Measurements from ENCODE around the gene PSMB9. TPM values are rescaled to one million over a fixed set of nuclear protein-coding genes. Genes with fewer than 3 reads are reported as not detected.
"Not testable (repeated sequence)": the region's sequence is repeated elsewhere in the genome, so short reads cannot be mapped to it uniquely, and the experiment has no call there.

PSMB9 gene
- total RNA-seq, 1 experiment from 2014 or later = 66.0 TPM

DNA sequence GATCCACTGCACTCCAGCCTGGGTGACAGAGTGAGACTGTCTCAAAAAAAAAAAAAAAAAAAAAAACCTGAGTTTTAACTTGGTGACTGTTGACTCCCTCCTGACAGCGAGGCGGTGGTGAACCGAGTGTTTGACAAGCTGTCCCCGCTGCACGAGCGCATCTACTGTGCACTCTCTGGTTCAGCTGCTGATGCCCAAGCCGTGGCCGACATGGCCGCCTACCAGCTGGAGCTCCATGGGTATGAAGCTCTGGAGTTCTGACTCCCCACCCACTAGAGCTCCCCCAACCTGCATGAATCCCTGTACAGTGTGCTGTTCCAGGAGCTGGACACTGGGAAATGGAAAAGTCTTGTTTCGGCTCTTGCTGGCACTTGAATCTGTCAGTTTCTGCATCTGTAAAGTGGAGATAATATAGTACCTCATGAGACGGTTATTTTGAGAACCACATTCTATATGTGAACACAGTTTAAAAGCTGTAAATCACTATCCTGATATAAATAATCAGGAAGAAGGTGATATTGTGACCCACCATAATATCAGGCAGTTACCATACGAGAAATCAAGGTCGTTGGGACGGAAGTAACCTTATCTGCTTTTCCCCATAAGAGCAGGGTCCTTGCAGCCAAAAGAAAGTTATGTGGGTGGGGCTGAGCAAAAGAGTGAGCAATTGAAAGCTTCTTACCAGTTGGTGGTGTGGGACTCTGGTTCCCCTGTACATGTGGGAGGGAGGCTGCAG lies 3.3 kb downstream of the PSMB9 start:
- Histone ChIP-seq H3K27me3 (replicated peaks) (no peaks in the 10 kb centered on the region), H3K27ac (no peak overlapping the region), H3K4me3 (no peak overlapping the region), H3K4me1 (replicated peaks) (peaks cover 9% of the 10 kb centered on the region), H3K9me3 (replicated peaks) (no peaks in the 10 kb centered on the region), H3K36me3 (peaks cover 27% of the 10 kb centered on the region)
- no peak for DNase-seq (ENCODE audit: low read depth in 1 of 2, low spot score in 2 of 2)

DNA sequence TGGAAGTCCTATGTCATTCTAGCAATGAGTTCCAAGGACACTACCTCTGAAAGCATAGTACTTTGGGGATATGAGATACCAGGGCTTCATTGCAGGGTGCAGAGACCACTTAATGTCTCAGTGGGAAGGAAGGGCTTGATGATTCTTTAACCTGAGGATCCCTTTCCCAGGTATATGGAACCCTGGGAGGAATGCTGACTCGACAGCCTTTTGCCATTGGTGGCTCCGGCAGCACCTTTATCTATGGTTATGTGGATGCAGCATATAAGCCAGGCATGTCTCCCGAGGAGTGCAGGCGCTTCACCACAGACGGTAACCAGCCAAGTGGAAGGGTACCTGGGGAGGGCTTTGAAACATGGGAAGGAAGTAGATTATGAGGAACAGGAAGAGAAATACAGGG lies 4.2 kb downstream of the PSMB9 start:
- no peak overlapping the region for H3K27ac ChIP-seq
- H3K36me3 ChIP-seq = peaks cover 27% of the 10 kb centered on the region
- H3K27me3 ChIP-seq (replicated peaks) = no peaks in the 10 kb centered on the region
- DNase-seq (ENCODE audit: low read depth in 1 of 2, low spot score in 2 of 2) = no peak
- H3K4me1 ChIP-seq (replicated peaks) = peaks cover 8% of the 10 kb centered on the region
- no peak overlapping the region for H3K4me3 ChIP-seq
- H3K9me3 ChIP-seq (replicated peaks) = no peaks in the 10 kb centered on the region

DNA sequence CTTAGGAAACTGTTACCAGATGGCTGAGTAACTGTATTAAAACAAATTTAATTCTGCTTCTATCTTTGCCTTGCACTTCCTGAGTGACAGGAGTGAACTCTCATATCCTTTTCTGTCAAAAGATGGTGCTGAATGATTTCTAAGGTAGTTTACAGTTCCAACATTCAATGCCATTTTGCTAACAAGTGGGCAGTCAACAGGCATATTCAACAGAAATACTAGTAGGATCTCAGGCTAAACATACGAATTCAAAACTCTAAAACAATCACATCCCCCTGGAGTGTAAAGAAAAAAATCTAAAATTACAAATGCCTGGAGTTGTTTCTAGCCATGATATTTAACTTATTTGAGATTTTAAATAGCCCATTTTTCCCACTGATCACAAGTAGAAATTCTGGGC lies 6.7 kb downstream of the PSMB9 start:
- Histone ChIP-seq H3K27ac (no peak overlapping the region), H3K9me3 (replicated peaks) (no peaks in the 10 kb centered on the region), H3K4me1 (replicated peaks) (no peaks in the 10 kb centered on the region), H3K27me3 (replicated peaks) (no peaks in the 10 kb centered on the region), H3K4me3 (no peak overlapping the region), H3K36me3 (peaks cover 27% of the 10 kb centered on the region)
- no peak for DNase-seq (ENCODE audit: low read depth in 1 of 2, low spot score in 2 of 2)

DNA sequence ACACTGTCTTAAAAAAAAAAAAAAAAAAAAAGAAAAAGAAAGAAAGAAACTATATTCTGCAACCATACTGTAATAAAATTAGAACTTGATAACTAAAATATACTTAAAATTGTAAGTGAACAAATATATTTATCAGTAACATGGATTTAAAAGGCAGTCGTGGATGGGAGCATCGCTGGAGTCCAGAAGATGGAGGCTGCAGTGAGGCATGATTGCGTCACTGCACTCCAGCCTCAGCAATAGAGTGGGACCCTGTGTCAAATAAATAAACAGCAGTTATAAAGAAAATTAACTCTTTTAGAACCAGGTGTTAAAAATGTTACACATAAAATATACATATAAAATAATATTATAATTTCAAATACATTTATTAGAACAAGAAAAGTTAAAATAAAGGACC lies 8.7 kb downstream of the PSMB9 start:
- Histone ChIP-seq H3K4me3 (no peak overlapping the region), H3K9me3 (replicated peaks) (no peaks in the 10 kb centered on the region), H3K27me3 (replicated peaks) (0 out of 2 replicates have a peak, but pooled peaks cover under 1% of the 10 kb centered on the region), H3K36me3 (peaks cover 21% of the 10 kb centered on the region), H3K4me1 (replicated peaks) (no peaks in the 10 kb centered on the region), H3K27ac (no peak overlapping the region)
- no peak for DNase-seq (ENCODE audit: low read depth in 1 of 2, low spot score in 2 of 2)

DNA sequence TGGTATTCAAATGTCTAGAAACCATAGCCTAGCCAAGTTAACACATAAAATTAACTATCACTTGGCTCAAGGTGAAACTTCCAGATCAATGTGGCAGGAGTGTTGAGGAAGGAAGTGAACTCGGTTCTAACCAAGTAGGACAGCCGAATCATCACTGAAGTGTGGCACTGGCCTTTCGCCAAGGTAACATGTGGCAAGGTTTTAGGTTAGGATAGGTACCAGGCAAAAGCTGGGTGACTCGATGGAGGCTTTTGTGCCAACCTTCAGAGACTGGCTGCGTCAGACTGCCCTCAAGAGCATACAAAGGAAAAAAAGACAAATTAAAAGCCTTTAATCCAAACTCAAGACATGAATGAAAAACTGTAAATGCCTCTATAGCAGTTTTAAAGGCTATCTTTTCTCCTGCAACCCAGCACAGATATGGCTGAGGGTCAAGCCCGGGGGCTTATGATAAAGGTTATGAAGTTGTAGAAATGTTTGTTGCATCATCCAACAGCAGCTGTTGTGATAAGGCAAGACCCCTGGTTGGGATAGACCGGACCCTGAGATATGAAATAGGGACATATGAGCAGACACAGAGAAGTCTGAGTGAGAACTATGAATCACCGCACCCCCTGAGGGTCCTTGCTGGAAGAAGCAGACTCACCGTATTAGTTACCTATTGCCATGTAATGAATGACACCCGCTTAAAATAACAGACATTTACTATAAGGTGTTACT lies 11.9 kb downstream of the PSMB9 start:
- H3K27ac ChIP-seq = no peak overlapping the region
- no peak overlapping the region for H3K4me3 ChIP-seq
- no peaks in the 10 kb centered on the region for H3K4me1 ChIP-seq (replicated peaks)
- H3K36me3 ChIP-seq = no peaks in the 10 kb centered on the region
- no peaks in the 10 kb centered on the region for H3K9me3 ChIP-seq (replicated peaks)
- peaks cover 4% of the 10 kb centered on the region; the same call in 1 of the 2 replicates for H3K27me3 ChIP-seq (replicated peaks)
- no peak for DNase-seq (ENCODE audit: low read depth in 1 of 2, low spot score in 2 of 2)

DNA sequence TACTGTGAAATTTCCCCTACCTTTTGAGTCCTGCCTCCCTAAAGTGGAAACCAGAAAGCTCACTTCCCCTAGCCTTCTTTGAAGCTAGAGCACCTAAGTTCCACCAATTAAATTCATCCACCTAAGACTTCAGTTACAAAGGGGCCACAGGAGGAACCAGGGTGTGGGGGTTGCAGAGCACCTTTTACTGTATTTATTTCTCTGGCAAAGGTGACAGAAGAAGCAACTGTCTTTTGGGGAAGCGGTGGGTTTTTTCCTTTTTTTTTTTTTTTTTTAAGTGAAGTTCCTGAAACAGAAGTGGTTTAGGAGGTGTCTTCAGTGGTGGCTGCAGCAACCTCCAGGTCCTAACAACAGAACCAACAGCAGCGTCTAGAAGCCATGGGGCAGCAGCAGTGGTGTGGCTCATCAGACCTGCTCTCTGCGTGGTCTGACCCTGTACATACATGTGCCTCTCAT lies 13.1 kb downstream of the PSMB9 start:
- no peaks in the 10 kb centered on the region for H3K4me1 ChIP-seq (replicated peaks)
- H3K36me3 ChIP-seq = no peaks in the 10 kb centered on the region
- H3K9me3 ChIP-seq (replicated peaks) = no peaks in the 10 kb centered on the region
- H3K27ac ChIP-seq = no peak overlapping the region
- no peak overlapping the region for H3K4me3 ChIP-seq
- DNase-seq (ENCODE audit: low read depth in 1 of 2, low spot score in 2 of 2) = no peak
- peaks cover 4% of the 10 kb centered on the region; the same call in 1 of the 2 replicates for H3K27me3 ChIP-seq (replicated peaks)

DNA sequence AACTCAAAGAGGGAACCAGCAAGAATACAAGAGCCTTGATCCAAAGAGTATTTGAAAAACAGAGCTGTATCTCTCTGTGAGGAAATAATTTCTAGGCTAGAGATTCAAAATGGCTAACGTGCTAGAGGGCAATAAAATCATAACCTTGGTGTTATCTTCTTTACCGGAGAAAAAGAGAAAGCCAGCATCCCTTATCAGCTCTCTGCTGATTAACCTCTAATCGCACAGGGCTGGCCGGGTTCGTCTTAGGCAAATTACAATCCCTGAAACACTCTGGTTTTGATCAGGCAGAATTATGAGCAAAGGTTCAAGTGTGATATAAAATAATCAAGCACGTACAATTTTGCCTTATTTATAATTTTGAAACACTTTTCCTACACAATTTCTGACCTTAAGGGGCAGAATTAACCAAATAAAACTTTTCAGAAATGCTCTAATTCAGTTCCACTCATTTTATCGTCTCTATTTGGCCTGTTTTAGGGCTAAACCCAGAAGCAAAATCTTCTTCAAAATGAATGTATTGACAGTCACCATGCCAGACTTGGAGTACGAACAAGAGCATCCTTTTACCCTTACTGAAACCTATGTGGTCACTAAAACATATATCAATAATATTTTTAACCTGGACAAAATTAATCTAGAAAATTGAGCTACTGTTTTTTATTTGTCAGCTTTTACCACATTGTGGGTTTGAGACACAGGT lies 13.7 kb downstream of the PSMB9 start:
- Histone ChIP-seq H3K4me3 (no peak overlapping the region), H3K4me1 (replicated peaks) (no peaks in the 10 kb centered on the region), H3K9me3 (replicated peaks) (no peaks in the 10 kb centered on the region), H3K36me3 (no peaks in the 10 kb centered on the region), H3K27me3 (replicated peaks) (peaks cover 4% of the 10 kb centered on the region; the same call in 1 of the 2 replicates), H3K27ac (no peak overlapping the region)
- no peak for DNase-seq (ENCODE audit: low read depth in 1 of 2, low spot score in 2 of 2)

DNA sequence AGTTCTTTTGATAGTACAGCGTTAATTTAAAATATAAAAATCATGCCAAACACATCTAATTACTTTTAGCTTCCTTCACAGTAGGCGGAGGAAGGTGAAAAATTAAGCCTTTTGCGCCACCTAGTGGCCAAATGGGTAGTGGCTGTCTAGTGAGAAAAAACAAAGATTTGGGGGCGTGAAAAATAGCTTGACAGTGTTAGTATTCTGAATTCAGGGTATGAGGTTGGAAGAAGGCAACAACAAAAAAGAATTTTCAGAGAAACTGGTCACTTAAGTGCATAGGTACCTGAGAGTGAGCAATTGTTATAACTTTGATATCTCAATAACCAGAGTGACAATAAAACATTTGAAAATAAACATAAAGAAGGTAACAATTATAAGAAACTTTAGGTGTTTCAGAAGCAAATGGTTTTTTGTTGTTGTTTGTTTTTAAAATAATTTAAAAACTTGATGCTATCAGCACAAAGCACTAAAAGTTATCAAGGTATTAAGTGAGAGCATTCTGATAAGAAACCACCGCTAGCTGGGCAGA lies 14.3 kb downstream of the PSMB9 start:
- peaks cover 4% of the 10 kb centered on the region; the same call in 1 of the 2 replicates for H3K27me3 ChIP-seq (replicated peaks)
- DNase-seq (ENCODE audit: low read depth in 1 of 2, low spot score in 2 of 2) = peak; percentile 69 to 76
- no peak overlapping the region for H3K4me3 ChIP-seq
- no peaks in the 10 kb centered on the region for H3K9me3 ChIP-seq (replicated peaks)
- H3K27ac ChIP-seq = no peak overlapping the region
- H3K36me3 ChIP-seq = no peaks in the 10 kb centered on the region
- no peaks in the 10 kb centered on the region for H3K4me1 ChIP-seq (replicated peaks)

DNA sequence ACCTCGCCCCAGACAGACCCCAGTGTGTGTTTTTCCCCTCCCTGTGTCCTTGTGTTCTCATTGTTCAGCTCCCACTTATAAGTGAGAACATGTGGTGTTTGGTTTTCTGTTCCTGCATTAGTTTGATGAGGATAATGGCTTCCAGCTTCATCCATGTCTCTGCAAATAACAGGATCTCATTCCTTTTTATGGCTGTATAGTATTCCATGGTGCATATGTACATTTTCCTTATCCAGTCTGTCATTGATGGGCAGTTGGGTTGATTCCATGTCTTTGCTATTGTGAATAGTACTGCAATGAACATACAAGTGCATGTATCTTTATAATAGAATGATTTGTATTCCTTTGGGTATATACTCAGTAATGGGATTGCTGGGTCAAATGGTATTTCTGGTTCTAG lies 20.0 kb downstream of the PSMB9 start:
- not testable (repeated sequence) for H3K27ac ChIP-seq; DNase-seq (ENCODE audit: low read depth in 1 of 2, low spot score in 2 of 2); H3K9me3 ChIP-seq (replicated peaks); H3K27me3 ChIP-seq (replicated peaks); H3K4me1 ChIP-seq (replicated peaks); H3K36me3 ChIP-seq; H3K4me3 ChIP-seq

DNA sequence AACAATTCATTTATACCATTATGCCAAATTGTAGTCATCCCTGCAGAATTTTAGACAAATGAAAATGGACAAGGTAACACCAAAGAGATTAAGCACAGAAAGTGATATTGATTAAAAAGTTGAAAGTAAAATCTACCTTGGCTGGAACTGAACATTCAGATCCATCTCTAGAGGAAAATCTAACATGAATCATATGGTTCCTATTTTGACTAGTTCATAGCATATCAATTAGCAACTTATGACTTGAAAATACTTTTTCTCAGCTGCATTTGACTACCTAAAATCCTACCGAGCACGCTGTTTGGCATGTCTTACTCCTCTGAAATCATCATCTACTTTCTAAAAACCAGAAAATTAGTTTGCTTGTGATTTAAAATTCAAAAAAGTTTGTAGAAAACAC lies 22.6 kb downstream of the PSMB9 start:
- Histone ChIP-seq H3K27ac (no peak overlapping the region), H3K9me3 (replicated peaks) (no peaks in the 10 kb centered on the region), H3K27me3 (replicated peaks) (peaks cover 7% of the 10 kb centered on the region), H3K4me3 (no peak overlapping the region), H3K4me1 (replicated peaks) (no peaks in the 10 kb centered on the region), H3K36me3 (no peaks in the 10 kb centered on the region)
- DNase-seq (ENCODE audit: low read depth in 1 of 2, low spot score in 2 of 2) = no peak

DNA sequence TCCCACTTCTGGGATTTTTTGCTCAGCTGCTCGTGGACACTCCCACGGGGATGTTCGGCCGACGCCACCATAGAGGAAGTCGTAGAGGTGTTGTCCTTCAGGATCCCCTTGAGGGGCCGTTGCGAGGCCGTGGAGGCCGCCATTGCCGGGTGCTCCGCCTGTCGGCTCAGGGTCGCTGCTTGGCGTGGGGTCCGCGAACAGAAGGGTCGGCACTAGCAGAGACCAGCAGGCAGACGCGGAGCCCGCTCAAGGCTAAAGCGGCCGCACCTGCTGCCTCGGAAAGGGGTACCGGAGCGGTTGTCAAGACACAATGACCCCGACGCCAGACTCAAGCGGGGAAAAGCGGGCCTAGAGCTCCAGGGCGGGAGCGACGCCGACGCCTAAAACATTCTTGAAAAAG lies 25.7 kb downstream of the PSMB9 start:
- H3K4me3 ChIP-seq = no peak overlapping the region
- no peaks in the 10 kb centered on the region for H3K36me3 ChIP-seq
- no peaks in the 10 kb centered on the region for H3K4me1 ChIP-seq (replicated peaks)
- peaks cover 13% of the 10 kb centered on the region for H3K27me3 ChIP-seq (replicated peaks)
- no peak for DNase-seq (ENCODE audit: low read depth in 1 of 2, low spot score in 2 of 2)
- no peak overlapping the region for H3K27ac ChIP-seq
- H3K9me3 ChIP-seq (replicated peaks) = no peaks in the 10 kb centered on the region

DNA sequence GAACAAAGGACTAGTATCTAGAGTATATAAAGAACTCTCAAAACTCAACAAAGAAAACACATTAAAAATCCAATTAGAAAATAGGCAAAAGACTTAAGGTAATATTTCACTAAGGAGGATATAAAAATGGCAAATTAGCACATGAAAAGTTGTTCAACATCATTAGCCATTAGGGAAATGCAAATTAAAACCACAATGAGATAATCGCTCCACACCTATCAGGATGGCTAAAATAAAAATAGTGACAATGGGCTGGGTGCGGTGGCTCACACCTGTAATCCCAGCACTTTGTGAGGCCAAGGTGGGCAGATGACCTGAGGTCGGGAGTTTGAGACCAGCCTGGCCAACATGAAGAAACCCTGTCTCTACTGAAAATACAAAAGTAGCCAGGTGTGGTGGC lies 27.0 kb downstream of the PSMB9 start:
- H3K27me3 ChIP-seq (replicated peaks); H3K27ac ChIP-seq; DNase-seq (ENCODE audit: low read depth in 1 of 2, low spot score in 2 of 2): not testable (repeated sequence)

DNA sequence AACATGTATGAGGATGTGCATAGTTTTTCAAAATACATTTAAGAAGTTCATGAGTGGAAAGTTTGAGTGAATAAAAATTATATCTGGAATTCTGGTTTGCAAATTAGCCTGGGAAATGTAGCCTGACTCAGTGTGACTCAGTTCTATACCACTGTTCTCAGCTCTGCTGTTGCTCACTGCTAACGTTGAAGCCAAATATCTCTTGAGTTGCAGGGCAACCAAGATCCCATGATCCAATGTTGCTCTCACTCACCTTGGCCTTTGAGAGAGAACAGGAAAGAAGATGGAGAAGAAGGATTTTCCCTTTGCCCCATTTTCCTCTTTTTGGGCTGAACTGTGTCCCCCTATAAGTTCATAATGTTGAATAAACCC lies 28.9 kb downstream of the PSMB9 start:
- Histone ChIP-seq H3K4me3 (no peak overlapping the region), H3K9me3 (replicated peaks) (no peaks in the 10 kb centered on the region), H3K36me3 (no peaks in the 10 kb centered on the region), H3K27ac (no peak overlapping the region), H3K27me3 (replicated peaks) (peaks cover 5% of the 10 kb centered on the region), H3K4me1 (replicated peaks) (no peaks in the 10 kb centered on the region)
- no peak for DNase-seq (ENCODE audit: low read depth in 1 of 2, low spot score in 2 of 2)

More for the DNA sequence above, 27.0 kb downstream of the PSMB9 start:
- not testable (repeated sequence) for H3K4me1 ChIP-seq (replicated peaks); H3K36me3 ChIP-seq; H3K4me3 ChIP-seq; H3K9me3 ChIP-seq (replicated peaks)

DNA sequence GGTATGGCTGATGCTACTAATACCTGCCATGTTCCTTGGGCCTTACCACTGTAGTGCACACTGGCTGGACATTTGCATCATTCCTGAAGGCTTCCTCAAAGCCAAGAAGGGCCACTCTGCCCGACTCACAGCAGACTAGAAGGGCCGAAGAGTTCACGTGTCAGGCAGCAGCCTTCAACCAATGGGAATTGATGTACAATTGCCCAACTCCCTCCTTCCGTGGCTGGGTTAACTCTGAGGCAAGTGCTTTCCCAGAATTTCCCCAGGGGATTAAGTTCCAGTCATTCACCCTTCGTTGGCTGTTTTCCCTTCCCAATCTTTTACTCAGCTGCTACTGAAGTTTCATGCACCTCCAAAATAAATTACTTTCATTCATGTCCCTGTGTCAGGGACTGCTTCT lies 29.8 kb downstream of the PSMB9 start:
- Histone ChIP-seq H3K9me3 (replicated peaks) (no peaks in the 10 kb centered on the region), H3K27me3 (replicated peaks) (peaks cover 5% of the 10 kb centered on the region), H3K4me3 (no peak overlapping the region), H3K4me1 (replicated peaks) (no peaks in the 10 kb centered on the region), H3K36me3 (no peaks in the 10 kb centered on the region), H3K27ac (no peak overlapping the region)
- DNase-seq (ENCODE audit: low read depth in 1 of 2, low spot score in 2 of 2) = no peak

Measured in SJSA1 (cell line).